HepG2 (cell line): ENCODE results near the gene PPM1H. TPM values are rescaled to one million over a fixed set of nuclear protein-coding genes. Genes with fewer than 3 reads are reported as not detected.

ENCODE experiments used
- AFF4 ChIP-seq: sonication (generic); formaldehyde crosslinking; IDR thresholded peaks from 2 replicates; pipeline ENCODE4 v1.4.0; 2020; ENCODE audit warnings: missing genetic modification reagents
- DMTF1 ChIP-seq: sonication (generic); formaldehyde crosslinking; IDR thresholded peaks from 2 replicates; pipeline ENCODE4 v1.4.0; 2020; ENCODE audit warnings: mild to moderate bottlenecking, missing genetic modification reagents
- ELF1 ChIP-seq: sonication (generic); formaldehyde crosslinking; IDR thresholded peaks from 2 replicates; pipeline ENCODE4 v1.4.0; 2020; ENCODE audit warnings: missing genetic modification reagents
- ETV5 ChIP-seq: IDR thresholded peaks from 2 replicates; pipeline ENCODE4 v1.6.1; 2018; ENCODE audit warnings: missing biosample characterization, missing genetic modification reagents, inconsistent platforms, borderline replicate concordance
- HBP1 ChIP-seq: IDR thresholded peaks from 2 replicates; pipeline ENCODE4 v1.6.1; 2016; ENCODE audit warnings: low read depth, control low read depth
- JDP2 ChIP-seq: sonication (generic); formaldehyde crosslinking; IDR thresholded peaks from 2 replicates; pipeline ENCODE4 v1.8.1; 2022; ENCODE audit warnings: missing genetic modification reagents, borderline replicate concordance
- KDM3A ChIP-seq: IDR thresholded peaks from 2 replicates; pipeline ENCODE4 v1.6.1; 2018; ENCODE audit warnings: low read depth, missing compliant biosample characterization
- MZF1 ChIP-seq: sonication (generic); formaldehyde crosslinking; IDR thresholded peaks from 2 replicates; pipeline ENCODE4 v1.8.1; 2023; ENCODE audit warnings: mild to moderate bottlenecking, missing genetic modification reagents, borderline replicate concordance
- NFIB ChIP-seq: sonication (generic); formaldehyde crosslinking; IDR thresholded peaks from 2 replicates; pipeline ENCODE4 v1.9.0; 2021; ENCODE audit warnings: missing genetic modification reagents, mild to moderate bottlenecking, borderline replicate concordance
- PHF8 ChIP-seq: sonication (generic); formaldehyde crosslinking; IDR thresholded peaks from 2 replicates; pipeline ENCODE4 v1.5.0; 2020; ENCODE audit warnings: missing genetic modification reagents
- RBFOX2 ChIP-seq: fragments of 200-400 bp; formaldehyde crosslinking; IDR thresholded peaks from 2 replicates; pipeline ENCODE4 v1.6.1; 2017; ENCODE audit warnings: low read depth, mild to moderate bottlenecking, low read length
- RXRB ChIP-seq: IDR thresholded peaks from 2 replicates; pipeline ENCODE4 v1.6.1; 2016; ENCODE audit warnings: borderline replicate concordance, missing genetic modification reagents, missing compliant biosample characterization
- SMAD9 ChIP-seq: sonication (generic); formaldehyde crosslinking; IDR thresholded peaks from 2 replicates; pipeline ENCODE4 v1.5.1; 2020; ENCODE audit warnings: mild to moderate bottlenecking, missing genetic modification reagents
- ZC3H13 ChIP-seq: sonication (generic); formaldehyde crosslinking; IDR thresholded peaks from 2 replicates; pipeline ENCODE4 v1.8.1; 2023; ENCODE audit warnings: mild to moderate bottlenecking, missing genetic modification reagents, moderate library complexity
- ZNF232 ChIP-seq: sonication (generic); formaldehyde crosslinking; IDR thresholded peaks from 2 replicates; pipeline ENCODE4 v1.4.0; 2020; ENCODE audit warnings: missing genetic modification reagents, borderline replicate concordance
- ZNF652 ChIP-seq: IDR thresholded peaks from 2 replicates; pipeline ENCODE4 v1.6.1; 2016; ENCODE audit warnings: low read depth, borderline replicate concordance
- ZNF83 ChIP-seq: sonication (generic); formaldehyde crosslinking; IDR thresholded peaks from 2 replicates; pipeline ENCODE4 v1.4.0; 2020; ENCODE audit warnings: missing genetic modification reagents, mild to moderate bottlenecking, borderline replicate concordance
- polyA plus RNA-seq, 8 experiments: library from polyadenylated mRNA; depleted of rRNA in 3 of 8; stranded (reverse) in 7 of 8; unstranded in 1 of 8; fragments of >200 nt; fragmentation: Illumina TruSeq in 4 of 8; extraction: Trizol in 4 of 8; gene quantifications; 2 replicates each; pipeline versions ENCODE4 v1.2.1 to v1.2.3, GENCODE V29; 2011 to 2016; ENCODE audit warnings: low read depth in 4 of 8, missing spikeins in 1 of 8, mixed read lengths in 1 of 8; ENCODE audit not compliant: insufficient read depth in 1 of 8
- total RNA-seq, 5 experiments: library from RNA; depleted of rRNA; stranded (reverse); fragments of >200 nt; fragmentation: Illumina TruSeq; extraction: Trizol; gene quantifications; 2 replicates each; pipeline ENCODE4 v1.2.3, GENCODE V29; 2016; ENCODE audit warnings: low read depth in 1 of 5
- TF ChIP-seq, protein P1 (sequence below): sonication (generic); formaldehyde crosslinking; IDR thresholded peaks from 2 replicates; pipeline ENCODE4 v1.8.1; 2023; ENCODE audit warnings: mild to moderate bottlenecking, inconsistent platforms, moderate library complexity, missing genetic modification reagents, borderline replicate concordance
- TF ChIP-seq, protein P2 (sequence below): sonication (generic); formaldehyde crosslinking; IDR thresholded peaks from 2 replicates; pipeline ENCODE4 v1.5.0; 2020; ENCODE audit warnings: mild to moderate bottlenecking, low read depth, missing genetic modification reagents, borderline replicate concordance

The PPM1H gene
- total and polyA plus RNA-seq, 2 of the 13 experiments (the other 11 are each of a cell fraction or from before 2014, with no cell fraction given): 29.1 to 38.1 TPM

DNA sequence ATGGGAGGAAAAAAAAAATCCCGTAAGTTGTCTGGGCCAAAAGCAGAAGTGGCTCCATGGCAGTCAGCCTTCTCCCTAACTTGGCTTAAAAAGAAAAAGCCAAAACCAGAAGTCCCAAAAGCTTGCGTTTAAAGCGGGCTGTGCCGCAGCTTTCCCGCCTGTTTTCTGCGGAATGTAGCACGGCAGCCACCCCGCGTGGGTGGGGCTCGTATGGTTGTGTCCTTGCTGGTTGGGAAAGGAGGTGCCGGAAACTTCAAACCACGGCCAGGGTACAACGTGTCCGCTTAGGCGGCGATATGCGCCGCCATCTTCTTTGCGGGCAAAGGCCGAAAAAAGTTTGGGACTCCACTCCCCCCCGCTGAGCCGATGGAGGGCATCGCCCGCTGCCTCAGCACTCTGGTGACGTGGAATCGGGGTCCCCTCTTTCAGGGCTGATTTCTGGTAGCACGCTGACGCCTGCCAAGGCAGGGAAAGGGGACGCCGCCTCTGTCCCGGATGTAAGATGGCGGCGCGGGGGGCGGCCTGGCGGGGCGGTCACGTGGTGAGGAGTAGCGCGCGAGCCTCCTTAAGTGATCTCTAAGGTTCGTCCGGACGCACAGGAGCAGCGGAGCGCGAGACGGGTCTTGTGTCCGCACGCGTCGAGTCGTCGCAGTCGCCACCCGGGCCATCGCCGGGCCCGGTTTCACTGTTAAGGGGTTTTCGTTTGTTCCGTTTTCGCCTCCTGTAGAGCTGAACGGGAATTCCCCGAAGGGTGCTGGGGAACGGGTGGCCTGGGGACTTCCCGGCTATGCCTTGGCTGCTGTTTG, 332.5 kb downstream of the PPM1H start (continued):
- TF ChIP-seq AFF4 (CRISPR knock-in tag) (no peak; the same call in none of the 2 replicates), ZC3H13 (CRISPR knock-in tag) (peak; percentile 91; the same call in 1 of the 2 replicates), ETV5 (CRISPR knock-in tag) (peak; percentile 83), NFIB (CRISPR knock-in tag) (peak; percentile 66; the same call in 1 of the 2 replicates), JDP2 (no peak), ZNF83 (CRISPR knock-in tag) (no peak; the same call in 1 of the 2 replicates), KDM3A (CRISPR knock-in tag) (peak; percentile 81; the same call in 1 of the 2 replicates), PHF8 (peak; percentile 72), MZF1 (CRISPR knock-in tag) (no peak; the same call in 1 of the 2 replicates), RBFOX2 (no peak; the same call in 1 of the 2 replicates), DMTF1 (CRISPR knock-in tag) (0 out of 2 replicates have a peak, but pooled peaks have one; percentile 65), HBP1 (CRISPR knock-in tag) (0 out of 2 replicates have a peak, but pooled peaks have one; percentile 83), ZNF652 (CRISPR knock-in tag) (peak; percentile 29; the same call in 1 of the 2 replicates), ELF1 (CRISPR knock-in tag) (peak; percentile 68), ZNF232 (CRISPR knock-in tag) (peak; percentile 16; the same call in 1 of the 2 replicates), RXRB (CRISPR knock-in tag) (no peak; the same call in 1 of the 2 replicates), SMAD9 (CRISPR knock-in tag) (peak; percentile 7; the same call in 1 of the 2 replicates)
- TF ChIP-seq, protein P1, sequence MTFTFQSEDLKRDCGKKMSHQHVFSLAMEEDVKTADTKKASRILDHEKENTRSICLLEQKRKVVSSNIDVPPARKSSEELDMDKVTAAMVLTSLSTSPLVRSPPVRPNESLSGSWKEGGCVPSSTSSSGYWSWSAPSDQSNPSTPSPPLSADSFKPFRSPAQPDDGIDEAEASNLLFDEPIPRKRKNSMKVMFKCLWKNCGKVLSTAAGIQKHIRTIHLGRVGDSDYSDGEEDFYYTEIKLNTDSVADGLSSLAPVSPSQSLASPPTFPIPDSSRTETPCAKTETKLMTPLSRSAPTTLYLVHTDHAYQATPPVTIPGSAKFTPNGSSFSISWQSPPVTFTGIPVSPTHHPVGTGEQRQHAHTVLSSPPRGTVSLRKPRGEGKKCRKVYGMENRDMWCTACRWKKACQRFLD (CRISPR knock-in tag): no peak
- TF ChIP-seq, protein P2, sequence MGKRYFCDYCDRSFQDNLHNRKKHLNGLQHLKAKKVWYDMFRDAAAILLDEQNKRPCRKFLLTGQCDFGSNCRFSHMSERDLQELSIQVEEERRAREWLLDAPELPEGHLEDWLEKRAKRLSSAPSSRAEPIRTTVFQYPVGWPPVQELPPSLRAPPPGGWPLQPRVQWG (CRISPR knock-in tag): no peak
